ENCODE results near the gene RCBTB1. TPM values are rescaled to one million over a fixed set of nuclear protein-coding genes. Genes with fewer than 3 reads are reported as not detected.

RCBTB1 gene
- total and polyA plus RNA-seq, 10 donors: 10.0 to 30.9 (median 25.5) TPM

DNA sequence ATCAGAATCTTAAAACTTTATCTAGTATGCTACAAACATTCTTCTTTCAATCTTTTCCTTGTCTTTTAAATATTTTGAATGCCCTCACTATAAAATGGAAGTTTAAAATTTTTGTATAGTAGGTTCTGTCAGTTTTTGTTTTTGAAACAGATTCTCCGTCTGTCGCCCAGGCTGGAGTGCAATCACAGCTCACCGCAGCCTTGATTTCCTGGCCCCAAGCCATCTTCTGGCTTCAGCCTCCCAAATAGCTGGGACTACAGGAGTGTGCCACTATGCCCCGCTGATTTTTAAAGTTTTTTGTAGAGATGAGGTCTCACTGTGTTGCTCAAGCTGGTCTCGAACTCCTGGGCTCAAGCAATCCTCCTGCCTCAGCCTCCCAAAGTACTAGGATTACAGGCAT, 68.9 kb downstream of the RCBTB1 start:
- Histone ChIP-seq H3K36me3 (peaks cover 6 to 99% (median 56%) of the 10 kb centered on the region in 6 donors), H3K4me3 (no peak overlapping the region), H3K27ac (no peak overlapping the region), H3K4me1 (peaks cover 0 to 20% (median 0%) of the 10 kb centered on the region in 6 donors), H3K27me3 (replicated peaks in 1 of 7) (no peaks in the 10 kb centered on the region), H3K9me3 (no peaks in the 10 kb centered on the region)
- DNase-seq: no peak
- intact Hi-C loops (cut with DNase I; ENCODE audit: low total_unique reads): no loop called here
- TF ChIP-seq, protein P1, sequence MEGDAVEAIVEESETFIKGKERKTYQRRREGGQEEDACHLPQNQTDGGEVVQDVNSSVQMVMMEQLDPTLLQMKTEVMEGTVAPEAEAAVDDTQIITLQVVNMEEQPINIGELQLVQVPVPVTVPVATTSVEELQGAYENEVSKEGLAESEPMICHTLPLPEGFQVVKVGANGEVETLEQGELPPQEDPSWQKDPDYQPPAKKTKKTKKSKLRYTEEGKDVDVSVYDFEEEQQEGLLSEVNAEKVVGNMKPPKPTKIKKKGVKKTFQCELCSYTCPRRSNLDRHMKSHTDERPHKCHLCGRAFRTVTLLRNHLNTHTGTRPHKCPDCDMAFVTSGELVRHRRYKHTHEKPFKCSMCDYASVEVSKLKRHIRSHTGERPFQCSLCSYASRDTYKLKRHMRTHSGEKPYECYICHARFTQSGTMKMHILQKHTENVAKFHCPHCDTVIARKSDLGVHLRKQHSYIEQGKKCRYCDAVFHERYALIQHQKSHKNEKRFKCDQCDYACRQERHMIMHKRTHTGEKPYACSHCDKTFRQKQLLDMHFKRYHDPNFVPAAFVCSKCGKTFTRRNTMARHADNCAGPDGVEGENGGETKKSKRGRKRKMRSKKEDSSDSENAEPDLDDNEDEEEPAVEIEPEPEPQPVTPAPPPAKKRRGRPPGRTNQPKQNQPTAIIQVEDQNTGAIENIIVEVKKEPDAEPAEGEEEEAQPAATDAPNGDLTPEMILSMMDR (IDR thresholded peaks at IDR 0.05 in 8 of 11, conservative IDR thresholded peaks at IDR 0.05 in 3 of 11): no peak
- TF ChIP-seq POLR2AphosphoS5 (IDR thresholded peaks at IDR 0.05): no peak
- no peak for TF ChIP-seq POLR2A (IDR thresholded peaks at IDR 0.05)
- WGBS, 5 donors: 75 to 85% (median 81%) methylated on average over 5 of the region's 5 CpGs

GRCh38 chr13:49512578-49512977, 72.8 kb downstream of the RCBTB1 start:
- 81 to 90% (median 84%) methylated on average over 2 of the region's 2 CpGs for WGBS, 5 donors
- H3K4me3 ChIP-seq: no peak overlapping the region
- TF ChIP-seq, protein P1 (IDR thresholded peaks at IDR 0.05 in 8 of 11, conservative IDR thresholded peaks at IDR 0.05 in 3 of 11): no peak
- no peak for TF ChIP-seq POLR2AphosphoS5 (IDR thresholded peaks at IDR 0.05)
- no peak for TF ChIP-seq POLR2A (IDR thresholded peaks at IDR 0.05)

GRCh38 chr13:49503951-49504350, 81.4 kb downstream of the RCBTB1 start:
- no peak for DNase-seq
- WGBS, 5 donors: 90 to 98% (median 96%) methylated on average over 3 of the region's 3 CpGs
- no peaks in the 10 kb centered on the region for H3K9me3 ChIP-seq

More at GRCh38 chr13:49512578-49512977, 72.8 kb downstream of the RCBTB1 start:
- Histone ChIP-seq H3K27ac (no peak overlapping the region), H3K4me1 (peaks cover 0 to 19% (median 0%) of the 10 kb centered on the region in 6 donors), H3K9me3 (no peaks in the 10 kb centered on the region), H3K27me3 (replicated peaks in 1 of 7) (no peaks in the 10 kb centered on the region), H3K36me3 (peaks cover 6 to 88% (median 35%) of the 10 kb centered on the region in 6 donors)
- DNase-seq: no peak
- intact Hi-C loops (cut with DNase I; ENCODE audit: low total_unique reads): no loop called here

DNA sequence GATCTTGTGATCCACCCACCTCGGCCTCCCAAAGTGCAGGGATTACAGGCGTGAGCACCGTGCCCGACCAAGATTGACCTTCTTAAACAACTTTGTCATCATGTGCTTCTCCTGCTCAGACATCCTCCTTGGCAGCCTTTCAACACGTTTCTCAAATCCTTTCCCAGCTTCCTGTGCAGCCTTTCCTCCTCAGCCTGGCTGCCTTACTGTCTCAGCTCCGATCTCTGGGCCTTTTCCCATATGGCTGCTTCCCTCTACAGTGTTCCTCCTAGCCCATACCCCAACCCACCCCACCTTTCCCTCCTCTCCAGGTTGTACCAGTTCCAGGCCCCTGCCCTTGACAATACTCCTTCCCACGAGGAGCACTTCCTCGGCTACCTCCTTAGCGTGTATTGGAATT, 82.4 kb downstream of the RCBTB1 start:
- Histone ChIP-seq H3K4me3 (no peak overlapping the region), H3K36me3 (peaks cover 0 to 72% (median 6%) of the 10 kb centered on the region in 6 donors), H3K27me3 (replicated peaks in 1 of 7) (no peaks in the 10 kb centered on the region), H3K4me1 (peaks cover under 1 to 53% (median 28%) of the 10 kb centered on the region in 6 donors), H3K27ac (peak overlapping the region in 4 of 8 donors; percentile 30 to 53 (median 35)), H3K9me3 (no peaks in the 10 kb centered on the region)
- no peak for DNase-seq
- intact Hi-C loops (cut with DNase I; ENCODE audit: low total_unique reads): no loop called here
- TF ChIP-seq POLR2AphosphoS5 (IDR thresholded peaks at IDR 0.05) (no peak), POLR2A (IDR thresholded peaks at IDR 0.05) (no peak)
- TF ChIP-seq, protein P1 (IDR thresholded peaks at IDR 0.05 in 8 of 11, conservative IDR thresholded peaks at IDR 0.05 in 3 of 11): no peak
- WGBS, 5 donors: 37 to 58% (median 49%) methylated on average over 9 of the region's 9 CpGs

More at GRCh38 chr13:49503951-49504350, 81.4 kb downstream of the RCBTB1 start:
- no peaks in the 10 kb centered on the region for H3K27me3 ChIP-seq (replicated peaks in 1 of 7)
- peaks cover 0 to 72% (median 6%) of the 10 kb centered on the region in 6 donors for H3K36me3 ChIP-seq
- peaks cover 0 to 43% (median 23%) of the 10 kb centered on the region in 6 donors for H3K4me1 ChIP-seq
- H3K27ac ChIP-seq: peak overlapping the region in 1 of 8 donors; percentile 53
- no peak overlapping the region for H3K4me3 ChIP-seq
- TF ChIP-seq POLR2AphosphoS5 (IDR thresholded peaks at IDR 0.05): no peak
- TF ChIP-seq, protein P1 (IDR thresholded peaks at IDR 0.05 in 8 of 11, conservative IDR thresholded peaks at IDR 0.05 in 3 of 11): no peak
- TF ChIP-seq POLR2A (IDR thresholded peaks at IDR 0.05): no peak
- intact Hi-C loops (cut with DNase I; ENCODE audit: low total_unique reads): no loop called here
